Hematopoietic multipotent progenitor cell treated with erythropoietin and hydrocortisone succinate and interleukin-3 and kit ligand, for 4 days (in vitro differentiated cells): ENCODE measurements around the gene CASP3.

Experiments used
- DNase-seq: peaks from one replicate; pipeline ENCODE4 v3.0.0-alpha.2; 2015

CASP3 gene

DNA sequence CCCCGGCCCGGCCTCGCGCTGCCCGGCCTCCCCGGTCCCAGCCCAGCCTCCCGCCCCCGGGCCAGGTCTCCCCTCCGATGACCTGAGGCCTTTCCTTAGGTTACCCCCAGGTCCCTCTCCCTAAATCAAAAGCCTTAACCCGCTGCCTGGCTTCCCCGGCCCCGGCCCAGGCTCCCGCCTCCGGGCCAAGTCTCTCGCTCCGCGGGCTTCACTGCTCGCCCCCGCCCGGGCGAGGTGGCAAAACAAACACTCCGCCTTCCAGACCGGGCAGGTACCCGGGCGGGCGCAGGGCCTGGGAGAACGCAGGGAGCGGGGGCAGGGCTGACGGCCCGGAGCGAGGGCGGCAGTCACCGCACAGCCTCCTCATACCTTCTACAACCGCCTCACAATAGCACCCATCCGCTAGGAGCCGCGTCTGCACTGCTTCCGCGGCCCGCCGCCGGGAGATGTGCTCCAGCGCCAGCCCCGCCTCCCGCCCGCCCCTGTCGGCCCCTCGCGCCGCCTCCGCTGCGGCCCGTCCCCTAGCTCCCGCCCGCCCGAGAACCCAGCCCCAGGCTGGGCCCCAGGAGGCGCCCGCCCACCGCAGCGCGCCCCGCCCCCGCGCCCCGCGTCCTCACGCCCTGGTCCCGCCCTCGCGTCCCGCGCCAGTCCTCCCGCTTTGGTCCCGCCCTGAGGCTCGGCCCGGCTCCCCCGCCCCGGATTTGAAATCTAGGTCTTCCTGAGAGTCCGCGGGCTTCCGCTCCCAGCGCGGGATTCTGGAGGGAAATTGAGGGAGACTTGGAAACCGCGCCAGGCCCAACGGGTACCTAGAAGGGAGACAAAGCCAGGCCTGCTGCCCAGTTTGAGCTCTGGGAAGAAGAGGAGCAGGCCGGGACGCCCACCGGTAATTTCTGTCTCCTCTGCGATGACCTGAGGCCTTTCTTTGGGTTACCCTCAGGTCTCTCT is at the start of gene CASP3, which contains the start of gene PRIMPOL:
TSS of gene CASP3 (minus strand) at position 422 of the 945 bp plus-strand sequence. CDS start 10,994 bp downstream, outside the sequence.
TSS of gene PRIMPOL (plus strand) at position 713 of the 945 bp plus-strand sequence. CDS start 7,403 bp downstream, outside the sequence.
- peak; percentile 98 for DNase-seq

DNA sequence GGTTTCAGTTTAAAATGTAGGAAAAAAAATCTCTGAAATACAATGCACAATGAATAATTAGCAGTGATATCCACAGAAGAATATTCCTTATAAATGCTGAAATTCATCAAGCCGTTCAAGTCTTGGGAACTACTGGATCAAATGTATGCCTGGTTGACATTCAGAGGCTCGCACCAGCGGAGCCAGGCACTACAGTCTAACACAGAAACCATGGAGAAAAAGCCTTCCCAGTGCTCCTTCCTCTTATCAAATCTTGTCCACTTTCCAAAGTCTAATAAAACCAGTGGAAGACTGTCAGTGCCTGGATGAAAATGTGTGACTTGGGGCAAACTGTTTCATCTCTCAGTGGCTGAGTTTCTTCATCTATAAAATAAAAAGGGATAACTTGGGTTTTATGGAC is 48.7 kb upstream of the CASP3 start:
- DNase-seq: no peak

DNA sequence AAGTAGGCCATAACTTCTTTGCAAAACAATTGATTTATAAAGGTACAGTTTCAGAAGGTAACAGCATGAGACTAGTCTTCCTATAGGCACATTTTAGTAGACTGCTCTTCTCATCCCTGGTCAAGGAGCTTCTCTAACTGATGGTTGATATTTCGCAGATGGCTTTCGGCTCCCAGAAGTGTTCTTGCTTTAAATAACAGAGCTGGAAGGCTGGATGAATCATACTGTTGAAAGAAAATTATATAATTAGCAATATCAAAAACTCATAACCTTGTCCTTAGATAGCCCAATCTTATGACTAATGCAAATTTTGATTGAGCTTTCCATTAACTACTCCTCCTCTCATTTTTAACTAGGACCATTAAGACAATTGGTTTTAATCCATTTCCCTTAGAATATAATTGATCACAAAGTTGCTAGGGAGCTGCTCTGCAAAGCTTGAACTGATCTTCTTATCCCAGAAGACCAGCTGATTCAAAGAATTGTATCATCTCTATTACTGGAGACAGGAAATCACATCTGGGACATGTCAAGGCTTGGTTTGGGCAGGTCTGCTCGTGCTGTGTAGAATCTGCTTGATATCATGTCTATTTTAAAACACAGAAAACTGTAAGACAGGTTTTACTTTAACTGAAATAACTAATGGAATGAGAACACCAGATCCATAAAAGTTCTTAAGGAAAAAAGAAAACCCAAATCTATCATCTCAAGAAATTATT is 46.1 kb upstream of the CASP3 start:
- no peak for DNase-seq

DNA sequence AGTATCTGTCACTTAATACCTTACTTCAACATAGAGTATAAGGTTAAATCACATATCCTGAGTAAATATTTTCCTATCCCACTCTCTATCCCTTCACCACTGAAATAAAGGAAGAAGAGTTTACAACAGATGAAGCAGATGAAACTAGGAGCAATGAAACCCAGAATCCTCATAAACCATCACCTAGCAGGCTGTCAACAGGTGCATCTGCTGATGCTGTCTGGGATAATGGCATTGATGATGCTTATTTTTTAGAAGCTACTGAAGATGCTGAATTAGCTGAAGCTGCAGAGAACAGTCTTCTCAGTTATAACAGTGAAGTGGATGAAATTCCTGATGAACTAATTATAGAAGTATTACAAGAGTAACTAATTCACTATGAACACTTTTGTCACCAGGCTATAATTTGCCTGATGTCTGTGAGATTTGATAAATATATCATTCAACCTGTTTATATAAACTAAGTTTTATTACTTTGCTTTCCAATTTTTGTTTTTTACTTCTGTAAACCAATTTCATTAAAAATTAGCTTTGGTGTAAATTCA is 45.2 kb upstream of the CASP3 start:
- no peak for DNase-seq

DNA sequence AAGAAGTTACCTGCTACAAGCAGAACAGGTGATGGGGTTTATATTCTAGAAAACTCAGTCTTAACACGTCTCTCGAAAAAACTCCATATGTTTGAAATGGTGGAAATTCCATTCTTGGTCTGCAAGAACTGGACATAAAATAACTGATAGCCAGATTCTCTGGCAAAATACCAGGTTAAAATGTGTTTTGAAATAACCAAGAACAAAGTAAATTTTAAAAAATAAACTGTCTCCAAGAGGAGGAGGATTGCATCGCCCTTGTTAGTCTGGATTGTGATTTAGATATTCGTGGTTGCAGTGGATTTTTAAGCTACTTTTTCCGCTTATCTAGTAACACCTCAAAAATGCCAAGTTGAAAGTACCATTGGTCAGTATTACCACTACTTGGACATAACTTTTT is 43.8 kb upstream of the CASP3 start:
- DNase-seq: no peak

DNA sequence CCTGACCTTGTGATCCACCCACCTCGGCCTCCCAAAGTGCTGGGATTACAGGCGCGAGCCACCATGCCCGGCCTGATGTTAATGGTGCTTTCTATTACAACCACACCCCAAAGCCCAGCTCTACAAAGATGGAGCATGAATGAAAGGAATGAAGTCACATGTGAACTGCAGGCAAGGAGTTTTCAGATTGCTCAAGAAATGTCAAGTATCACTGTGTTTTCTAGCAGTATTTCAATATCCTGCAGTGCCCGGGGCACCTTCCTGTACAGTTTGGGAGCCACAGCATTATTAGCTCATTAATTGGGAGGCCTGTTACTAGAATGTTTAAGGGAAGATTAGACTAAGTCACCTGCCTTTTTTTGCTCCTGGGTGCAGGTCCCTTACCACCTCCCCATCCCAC is 40.4 kb upstream of the CASP3 start:
- DNase-seq: no peak

DNA sequence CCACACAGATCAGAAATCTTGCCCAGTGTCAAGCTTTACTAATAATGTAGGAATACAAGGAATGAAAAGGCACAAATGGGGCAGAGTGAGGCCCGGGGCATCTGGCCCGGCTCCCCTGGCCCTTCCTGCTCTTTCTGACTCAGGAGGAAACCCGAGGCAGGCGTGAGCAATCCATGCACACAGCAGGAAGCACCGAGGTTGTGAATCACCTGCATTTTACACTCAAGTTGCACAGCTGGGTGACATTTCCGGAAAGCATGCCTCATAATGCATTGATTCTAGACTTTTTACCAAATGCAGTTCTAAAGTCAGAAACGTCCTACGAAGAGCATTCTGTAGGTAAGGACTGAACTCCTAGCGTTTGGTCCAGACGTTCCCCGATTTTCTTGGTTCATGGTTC is 39.2 kb upstream of the CASP3 start:
- no peak for DNase-seq

DNA sequence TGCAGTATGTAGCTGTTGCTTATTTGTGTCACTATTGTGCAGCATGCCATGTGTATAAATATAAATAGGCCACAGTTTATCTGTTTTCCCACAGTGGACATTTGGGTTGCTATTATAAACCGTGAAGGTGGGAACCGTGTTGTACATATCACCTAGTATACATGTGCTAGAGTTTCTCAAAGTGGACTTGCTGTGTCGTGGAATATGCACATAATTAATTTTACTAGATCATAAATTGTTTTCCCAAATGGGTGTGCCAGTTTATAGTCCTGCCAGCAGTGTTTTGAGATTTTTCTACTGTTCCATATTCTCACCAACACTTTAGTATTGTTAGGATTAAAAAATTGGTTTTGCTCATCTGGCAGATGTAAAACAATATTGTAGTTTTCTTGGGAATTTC is 38.8 kb upstream of the CASP3 start:
- DNase-seq: no peak

DNA sequence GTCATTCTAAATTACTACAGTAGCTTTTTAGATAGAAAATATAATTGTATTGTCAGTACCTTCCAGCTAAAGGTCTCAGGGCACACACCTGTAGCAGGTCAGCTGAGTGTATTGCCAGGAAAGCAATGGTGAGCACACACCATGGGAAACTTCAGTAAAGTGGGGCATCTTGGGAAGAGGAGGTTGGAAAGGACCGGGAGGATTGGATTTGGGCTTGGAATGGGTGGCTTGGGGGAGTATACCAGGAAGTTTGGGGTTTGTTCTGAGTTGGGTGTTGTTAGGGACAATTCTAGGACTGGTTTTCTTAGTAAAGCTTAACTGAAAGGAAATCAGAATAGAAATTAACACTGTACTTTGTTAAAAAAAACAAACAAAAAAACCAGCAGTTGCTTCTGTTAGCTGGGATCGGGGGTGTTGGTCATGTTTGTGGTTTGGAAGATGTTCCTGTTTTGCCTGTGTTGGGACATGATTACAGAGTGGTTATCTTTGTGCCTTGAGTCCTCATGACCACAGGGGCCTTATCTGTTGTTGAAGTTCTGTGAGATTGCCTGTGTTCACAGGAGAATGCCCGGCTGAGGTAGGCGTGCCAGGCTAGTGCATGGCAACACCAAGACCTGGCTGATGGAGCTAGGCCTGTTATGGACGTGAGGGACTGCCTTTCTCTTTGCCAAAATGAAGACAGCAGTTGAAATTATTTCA is 35.4 kb upstream of the CASP3 start:
- peak; percentile 100 for DNase-seq

DNA sequence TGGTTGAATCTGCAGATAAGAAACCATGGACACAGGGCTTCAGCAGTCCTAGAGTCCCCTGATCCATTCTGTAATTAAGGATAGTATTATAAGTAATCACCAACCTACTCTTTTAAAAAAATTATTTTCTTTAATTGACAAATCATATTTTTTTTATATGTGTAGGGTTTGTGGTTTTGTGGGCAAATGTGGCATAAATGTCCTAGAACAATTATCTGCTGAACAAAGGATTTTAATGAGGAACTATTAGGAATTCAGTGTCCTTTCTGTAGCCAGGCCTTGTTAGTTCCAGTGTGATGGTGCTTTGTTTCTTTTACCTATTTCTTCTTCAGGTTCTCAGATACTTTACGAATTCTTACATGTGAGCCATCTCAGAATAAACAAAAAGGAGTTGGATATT is 32.7 kb upstream of the CASP3 start:
- peak; percentile 47 for DNase-seq

DNA sequence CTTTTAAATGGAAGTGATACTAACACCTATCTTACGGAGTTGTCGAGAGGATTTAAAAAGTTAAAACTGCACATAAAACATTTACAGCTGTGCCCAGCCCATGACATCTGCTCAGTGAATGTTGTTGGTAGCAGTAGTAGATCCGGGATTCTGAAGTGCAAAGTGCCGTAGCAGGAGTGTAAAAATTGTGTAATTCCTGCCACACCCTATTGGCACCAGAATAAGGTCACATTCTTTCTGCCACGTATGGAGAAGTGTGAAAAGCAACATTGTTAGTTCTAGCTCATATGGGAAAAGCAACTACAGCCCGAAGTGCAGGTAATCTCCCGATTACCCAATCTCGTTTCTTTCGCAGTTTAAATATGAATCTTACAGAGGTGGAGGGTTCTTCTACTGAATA is 31.5 kb upstream of the CASP3 start:
- no peak for DNase-seq

DNA sequence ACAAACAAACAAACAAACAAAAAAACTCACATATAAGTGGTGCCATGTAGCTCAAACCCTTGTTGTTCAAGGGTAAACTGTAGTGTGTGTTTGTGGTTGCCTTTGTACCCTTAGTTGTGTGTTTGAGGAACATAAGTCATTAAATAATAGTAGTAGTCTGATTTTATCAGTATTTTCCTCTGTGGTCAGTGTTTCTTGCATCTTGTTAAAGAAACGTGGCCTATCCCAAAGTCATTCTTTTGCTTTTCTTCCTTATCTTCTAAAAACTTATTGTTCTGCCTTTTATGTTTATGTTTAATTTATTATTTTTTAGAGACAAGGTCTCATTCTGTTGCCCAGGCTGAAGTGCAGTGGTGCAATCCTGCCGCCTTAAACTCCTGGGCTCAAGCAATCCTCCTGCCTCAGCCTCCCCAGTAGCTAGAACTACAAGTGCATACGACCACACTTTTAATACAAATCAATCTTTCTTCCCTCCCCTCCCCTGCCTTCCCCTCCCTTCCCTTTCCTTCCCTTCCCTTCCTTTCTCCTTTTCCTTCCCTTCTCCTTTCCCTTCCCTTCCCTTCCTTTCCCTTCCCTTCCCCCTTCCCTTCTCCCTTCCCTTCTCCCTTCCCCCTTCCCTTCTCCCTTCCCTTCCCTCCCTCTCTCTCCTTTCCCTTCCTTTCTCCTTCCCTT is 26.7 kb upstream of the CASP3 start:
- DNase-seq: peak; percentile 76

DNA sequence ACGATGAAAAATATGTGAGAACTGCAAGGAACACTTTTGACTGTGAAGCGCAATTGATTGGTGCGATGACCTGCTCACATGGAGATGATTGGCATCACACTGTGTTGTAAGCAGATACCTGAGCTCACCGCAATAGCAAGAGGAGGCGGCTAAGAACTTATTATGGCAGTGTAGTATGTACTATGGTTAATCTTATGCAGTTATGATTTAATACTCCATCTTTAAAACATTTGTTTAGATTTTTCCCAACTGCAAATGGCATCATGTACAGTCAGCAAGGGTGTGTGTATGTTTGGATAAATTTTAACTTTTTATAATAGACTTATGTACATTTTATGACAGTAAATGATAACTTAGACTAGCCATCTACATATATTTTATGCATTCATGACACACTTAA is 25.8 kb upstream of the CASP3 start:
- DNase-seq: no peak

DNA sequence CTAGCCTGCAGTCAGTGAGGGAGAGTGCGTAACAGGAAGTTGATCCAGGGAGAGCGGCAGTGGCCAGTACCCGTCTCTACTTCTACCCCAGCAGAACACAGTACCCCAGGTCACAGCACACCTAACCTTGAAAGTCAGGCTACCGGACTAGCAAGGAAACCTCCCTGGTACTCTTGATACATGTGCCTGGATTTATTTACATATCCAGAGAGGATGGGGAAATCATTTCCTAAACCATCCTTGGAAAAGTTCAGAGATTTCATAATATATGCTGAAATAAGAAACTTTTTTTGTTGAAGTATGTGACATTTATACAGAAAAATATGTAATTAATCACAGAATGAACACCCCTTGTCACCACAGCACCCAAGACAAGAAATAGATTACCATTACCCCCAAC is 24.8 kb upstream of the CASP3 start:
- no peak for DNase-seq

DNA sequence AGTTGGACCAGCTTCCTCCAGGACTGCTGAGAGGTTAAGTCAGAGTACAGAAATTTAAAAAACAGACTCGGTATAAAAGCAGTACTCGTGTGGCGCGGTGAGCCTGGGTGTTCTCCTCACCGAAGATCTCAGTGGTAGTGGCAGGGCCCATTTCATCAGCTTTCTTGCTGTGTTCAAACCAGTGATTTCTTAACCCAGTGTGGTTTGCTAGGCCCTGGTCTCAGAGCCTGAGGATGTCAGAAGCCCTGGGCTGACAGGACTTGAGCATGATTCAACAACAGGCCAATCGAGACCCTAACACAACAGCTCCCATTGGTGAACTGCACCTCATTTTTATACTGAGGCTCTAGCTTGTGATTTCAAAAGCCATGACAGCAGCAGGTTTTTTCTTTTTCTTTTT is 23.5 kb upstream of the CASP3 start:
- DNase-seq: peak; percentile 69

DNA sequence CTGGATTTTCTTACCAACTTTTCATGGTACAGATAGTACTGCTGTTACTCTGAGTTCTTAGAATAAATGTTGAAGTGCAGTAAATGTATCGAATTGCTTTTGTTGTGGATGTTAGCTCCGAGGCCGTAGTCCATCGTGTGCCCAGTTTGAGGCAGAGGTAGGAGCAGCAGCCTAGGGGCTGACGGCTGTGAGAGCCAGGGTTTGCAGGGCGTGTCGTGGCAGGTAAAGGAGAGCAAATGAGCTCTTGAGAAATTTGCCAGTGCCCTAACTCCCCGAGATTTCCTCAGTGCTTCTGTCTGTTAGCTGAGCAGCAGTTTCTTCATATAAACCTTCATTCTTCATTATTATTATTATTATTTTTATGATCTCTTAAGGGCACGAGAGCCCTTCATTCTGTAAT is 21.9 kb upstream of the CASP3 start:
- DNase-seq: no peak

DNA sequence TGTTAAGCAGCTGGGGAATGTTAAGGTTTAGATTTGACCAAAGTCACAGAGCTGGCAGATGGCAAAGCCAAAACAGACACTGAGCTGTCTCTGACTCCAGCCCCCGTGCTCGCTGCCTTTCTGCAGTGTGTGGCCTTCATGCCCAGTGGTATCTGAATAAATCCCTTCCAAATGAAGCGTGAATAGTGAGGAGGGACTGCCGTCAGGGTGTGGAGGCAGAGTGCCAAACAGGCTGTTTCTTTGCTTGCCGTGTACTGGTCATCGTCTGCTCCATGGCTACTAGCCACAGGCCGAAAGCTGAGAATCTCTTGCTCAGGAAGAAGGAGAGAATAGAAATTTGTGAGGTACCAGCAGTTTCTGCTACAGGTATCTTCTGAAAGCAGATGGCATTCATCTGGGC is 20.0 kb upstream of the CASP3 start:
- DNase-seq: no peak

DNA sequence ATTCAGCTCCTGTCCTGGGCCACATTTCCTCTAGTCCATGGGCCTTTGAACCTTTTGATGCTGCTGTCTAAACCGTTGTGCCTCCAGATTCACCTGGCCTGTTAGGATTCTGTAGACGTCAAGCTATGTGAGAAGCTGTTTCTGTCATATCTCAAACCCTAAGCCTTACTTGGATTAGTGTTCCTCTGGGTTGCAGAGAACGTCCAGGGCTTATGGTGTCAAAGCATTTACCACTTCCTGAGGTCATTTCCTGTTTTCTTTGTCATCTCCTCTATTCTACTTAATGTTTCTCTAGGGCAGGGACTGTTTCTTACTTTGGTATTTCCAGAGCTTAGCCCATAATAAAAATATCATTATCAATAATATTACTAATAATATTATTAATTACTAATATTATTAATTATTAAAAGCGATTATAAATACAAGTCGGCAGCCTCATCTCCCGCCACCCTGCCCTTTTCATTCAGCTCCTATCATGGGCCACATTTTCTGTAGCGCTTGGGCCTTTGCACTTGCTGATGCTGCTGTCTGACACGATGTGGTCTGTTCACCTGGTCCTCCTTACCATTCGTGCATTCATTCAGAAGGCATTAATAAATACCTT is 19.4 kb upstream of the CASP3 start:
- peak; percentile 80 for DNase-seq

DNA sequence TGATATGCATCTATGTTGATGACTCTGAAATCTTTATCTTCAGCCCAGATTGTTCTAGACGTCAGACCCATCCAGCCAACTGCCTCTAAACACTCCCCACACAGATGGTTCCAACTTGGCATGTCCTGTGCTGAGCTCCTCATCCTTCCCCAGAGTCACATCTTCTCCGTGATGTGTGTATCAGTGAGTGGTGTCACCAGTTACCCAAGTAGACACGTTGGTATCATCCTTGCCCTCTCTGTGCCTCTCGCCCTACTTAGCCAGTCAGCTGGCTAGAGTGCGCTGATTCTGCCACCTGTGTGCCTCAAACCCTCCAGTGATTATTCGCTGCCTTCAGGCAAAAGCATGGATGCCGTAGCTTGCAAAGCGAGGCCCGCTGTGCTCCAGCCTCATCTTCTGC is 18.8 kb upstream of the CASP3 start:
- DNase-seq: no peak

DNA sequence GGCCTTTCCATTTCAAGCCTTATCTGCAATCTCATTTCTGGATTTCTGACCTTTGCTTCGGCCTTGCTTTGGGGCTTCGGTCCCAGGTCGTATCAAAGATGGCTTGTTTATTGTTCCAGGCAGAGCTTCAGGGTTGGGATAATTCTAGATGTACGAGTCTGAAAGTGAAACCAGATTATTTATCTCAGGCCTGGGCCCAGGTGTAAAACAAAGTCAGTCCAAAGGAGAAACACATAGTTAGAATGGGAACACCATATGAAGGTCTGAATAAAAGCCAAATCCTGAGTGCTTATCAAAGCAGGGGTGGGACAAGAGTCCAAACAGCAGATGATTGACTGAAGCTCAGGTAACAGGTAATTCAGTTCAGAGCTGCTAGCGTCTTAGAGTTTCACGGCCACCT is 17.4 kb upstream of the CASP3 start:
- no peak for DNase-seq

DNA sequence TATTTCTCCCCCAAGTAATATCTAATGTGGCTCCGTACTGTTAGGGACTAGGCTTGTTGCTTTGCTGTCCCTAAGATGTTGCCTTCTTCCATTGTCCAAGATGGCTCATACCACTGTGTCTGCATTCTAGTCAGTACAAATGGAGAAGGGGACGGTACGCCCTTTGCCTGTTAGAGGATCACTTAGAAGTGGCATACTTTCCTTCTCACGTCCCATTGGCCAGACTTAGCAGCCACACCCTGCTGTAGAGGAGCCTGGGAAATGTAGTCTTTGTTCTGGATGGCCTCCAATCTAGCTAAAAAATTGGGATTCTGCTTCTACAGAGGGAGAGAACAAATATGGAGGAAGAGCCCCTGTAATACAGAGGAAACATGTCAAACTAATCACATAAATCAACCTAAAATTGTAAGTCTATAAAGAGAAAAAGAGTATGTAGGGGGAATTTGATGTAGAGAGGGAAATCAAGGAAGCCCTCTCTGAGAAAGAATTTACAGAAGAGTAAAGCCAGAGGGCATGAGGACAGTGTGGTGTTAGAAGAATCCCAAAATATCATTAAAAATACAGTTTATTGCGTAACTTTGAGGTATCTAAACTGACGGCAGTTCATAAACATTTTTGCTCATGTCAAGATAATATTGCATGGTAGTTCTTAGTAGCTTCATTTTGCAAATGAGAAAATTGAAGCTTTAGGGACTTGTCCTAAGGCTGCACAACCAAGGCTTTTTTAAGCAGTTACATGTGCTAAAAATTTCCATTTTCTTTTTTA is 15.4 kb upstream of the CASP3 start:
- DNase-seq: peak; percentile 84
